Measurements from ENCODE around the gene FNTB. TPM values are rescaled to one million over a fixed set of nuclear protein-coding genes. Genes with fewer than 3 reads are reported as not detected.

The FNTB gene
- total RNA-seq, 1 experiment from 2014 or later = 14.2 TPM

DNA sequence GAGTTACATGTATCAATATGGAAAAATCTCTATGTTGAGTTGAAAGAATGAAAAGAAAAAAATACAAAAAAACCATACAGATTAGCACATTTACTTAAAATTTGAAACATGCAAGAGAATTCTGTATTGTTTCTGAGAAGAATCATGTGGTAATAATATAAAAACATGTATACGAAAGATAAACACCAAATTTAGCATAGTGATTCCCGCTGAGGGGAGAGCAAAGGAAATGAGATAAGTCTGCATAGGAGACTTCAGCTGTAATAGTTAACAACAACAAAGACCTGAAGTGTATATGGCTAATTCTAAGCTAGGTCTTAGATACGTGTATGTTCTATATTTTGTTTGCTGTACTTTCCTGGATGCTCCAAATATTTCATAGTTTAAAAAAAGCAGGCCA, 46.5 kb downstream of the FNTB start:
- POLR2A ChIA-PET = interaction anchor here (0.5 kb wide), 1 partner anchor 11 kb away, joined by 3 read pairs; no protein-coding TSS in a partner anchor
- Mint-ChIP-seq H3K4me1 (no peaks in the 10 kb centered on the region), H3K36me3 (peaks cover 23% of the 10 kb centered on the region), H3K9me3 (no peaks in the 10 kb centered on the region), H3K4me3 (no peak overlapping the region), H3K27ac (no peak overlapping the region), H3K27me3 (ENCODE audit: low read depth) (no peaks in the 10 kb centered on the region)
- CTCF ChIA-PET = no interaction called here
- no peak for TF ChIP-seq FOXP1 (CRISPR knock-in tag; IDR thresholded peaks at IDR 0.05; ENCODE audit: borderline replicate concordance)
- no peak for TF ChIP-seq ESRRA (CRISPR knock-in tag; IDR thresholded peaks at IDR 0.05; ENCODE audit: borderline replicate concordance)
- no peak for TF ChIP-seq ETV6 (CRISPR knock-in tag; IDR thresholded peaks at IDR 0.05)
- no peak for TF ChIP-seq SOX15 (CRISPR knock-in tag; IDR thresholded peaks at IDR 0.05)
- TF ChIP-seq ZNF416 (CRISPR knock-in tag; IDR thresholded peaks at IDR 0.05) = no peak
- no peak for TF ChIP-seq TEAD1 (CRISPR knock-in tag; IDR thresholded peaks at IDR 0.05)
- no peak for TF ChIP-seq NFATC4 (CRISPR knock-in tag; IDR thresholded peaks at IDR 0.05)
- no peak for TF ChIP-seq TCF7 (CRISPR knock-in tag; IDR thresholded peaks at IDR 0.05; ENCODE audit: low read depth)
- no peak for TF ChIP-seq ZBTB21 (CRISPR knock-in tag; IDR thresholded peaks at IDR 0.05; ENCODE audit: borderline replicate concordance)
- TF ChIP-seq NR2C2 (CRISPR knock-in tag; IDR thresholded peaks at IDR 0.05) = no peak
- ATAC-seq = no peak
- no peak for DNase-seq (ENCODE audit: low spot score)

DNA sequence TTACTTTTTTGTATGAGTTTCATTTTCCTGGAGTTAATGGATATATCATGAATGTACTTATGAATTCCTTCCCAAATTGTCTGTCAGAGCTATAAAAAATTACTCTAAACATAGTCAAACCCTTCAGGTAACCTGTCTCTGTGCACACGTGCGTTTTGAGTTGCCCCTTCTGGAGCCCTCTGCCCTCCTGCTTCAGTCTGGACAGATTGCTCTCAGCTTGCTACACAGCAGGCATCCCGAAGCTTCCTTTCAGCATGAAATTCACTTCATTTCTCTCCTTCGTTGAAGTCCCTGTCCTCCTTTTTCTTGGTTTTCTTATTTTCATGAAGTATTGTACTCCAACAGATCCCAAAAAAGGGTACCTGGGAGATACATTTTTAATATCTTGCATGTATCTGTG, 47.3 kb downstream of the FNTB start:
- ATAC-seq (no peak), DNase-seq (ENCODE audit: low spot score) (no peak)
- no peak for TF ChIP-seq JAZF1 (CRISPR knock-in tag; IDR thresholded peaks at IDR 0.05)
- no peak for TF ChIP-seq RELA (CRISPR knock-in tag; IDR thresholded peaks at IDR 0.05; ENCODE audit: borderline replicate concordance)
- no peak for TF ChIP-seq RORB (CRISPR knock-in tag; IDR thresholded peaks at IDR 0.05)
- TF ChIP-seq EMX1 (CRISPR knock-in tag; IDR thresholded peaks at IDR 0.05) = no peak
- no peak overlapping the region for H3K4me3 Mint-ChIP-seq
- peaks cover 23% of the 10 kb centered on the region for H3K36me3 Mint-ChIP-seq
- no peaks in the 10 kb centered on the region for H3K27me3 Mint-ChIP-seq (ENCODE audit: low read depth)
- no peaks in the 10 kb centered on the region for H3K4me1 Mint-ChIP-seq
- no peak overlapping the region for H3K27ac Mint-ChIP-seq
- no peaks in the 10 kb centered on the region for H3K9me3 Mint-ChIP-seq
- ChIA-PET CTCF (interaction anchor here (1.1 kb wide), 1 partner anchor 14 kb away, joined by 7 read pairs; no protein-coding TSS in a partner anchor), POLR2A (no interaction called here)

- CTCF ChIA-PET = interaction anchor here (1.0 to 1.1 kb wide), 2 partner anchors 9 to 15 kb away, joined by 3 to 7 read pairs; no protein-coding TSS in a partner anchor
- POLR2A ChIA-PET = no interaction called here
- H3K9me3 Mint-ChIP-seq = no peaks in the 10 kb centered on the region
- DNase-seq (ENCODE audit: low spot score) (no peak), ATAC-seq (no peak)
- TF ChIP-seq NFE2L1 (CRISPR knock-in tag; IDR thresholded peaks at IDR 0.05) = no peak
- no peak for TF ChIP-seq ZBTB21 (CRISPR knock-in tag; IDR thresholded peaks at IDR 0.05; ENCODE audit: borderline replicate concordance)
- TF ChIP-seq ZNF532 (CRISPR knock-in tag; IDR thresholded peaks at IDR 0.05; ENCODE audit: borderline replicate concordance) = no peak
- no peak for TF ChIP-seq NR1H2 (CRISPR knock-in tag; IDR thresholded peaks at IDR 0.05)
- no peak for TF ChIP-seq ESRRA (CRISPR knock-in tag; IDR thresholded peaks at IDR 0.05; ENCODE audit: borderline replicate concordance)
- no peak for TF ChIP-seq OVOL2 (CRISPR knock-in tag; IDR thresholded peaks at IDR 0.05; ENCODE audit: borderline replicate concordance)
- TF ChIP-seq ZNF281 (CRISPR knock-in tag; IDR thresholded peaks at IDR 0.05) = no peak
- no peak for TF ChIP-seq ZSCAN18 (CRISPR knock-in tag; IDR thresholded peaks at IDR 0.05)
- TF ChIP-seq GRHL2 (CRISPR knock-in tag; IDR thresholded peaks at IDR 0.05; ENCODE audit: insufficient replicate concordance, severe bottlenecking) = no peak
- TF ChIP-seq GTF2I (CRISPR knock-in tag; conservative IDR thresholded peaks at IDR 0.05) = no peak
- no peak for TF ChIP-seq IRF1 (CRISPR knock-in tag; IDR thresholded peaks at IDR 0.05)
- H3K36me3 Mint-ChIP-seq = peaks cover 18% of the 10 kb centered on the region
- no peaks in the 10 kb centered on the region for H3K27me3 Mint-ChIP-seq (ENCODE audit: low read depth)
- H3K4me3 Mint-ChIP-seq = no peak overlapping the region
- H3K27ac Mint-ChIP-seq = no peak overlapping the region
- H3K4me1 Mint-ChIP-seq = no peaks in the 10 kb centered on the region
Measured at GRCh38 chr14:65035049-65035448, 48.4 kb downstream of the FNTB start.
